Endothelial cell of umbilical vein (primary cell): ENCODE data around the gene B3GALNT1. TPM values are rescaled to one million over a fixed set of nuclear protein-coding genes. Genes with fewer than 3 reads are reported as not detected.

Source experiments
- BruUV-seq: library from RNA; stranded (reverse); fragments of 400-500 nt; replicated peaks from 2 replicates; lab custom pipeline; 2021; lab: Mats Ljungman, UMichigan
- CTCF ChIA-PET: fragments of 300-600, 350-600 bp; sonication (Branson Sonifier 250); formaldehyde crosslinking; loops from one replicate; lab custom pipeline; 2021; ENCODE audit warnings: antibody characterized with exemption, inconsistent platforms; lab: Charles Lee
- POLR2A ChIA-PET: fragments of 300-600, 350-600 bp; sonication (Branson Sonifier 250); formaldehyde crosslinking; loops from one replicate; lab custom pipeline; 2021; ENCODE audit warnings: antibody characterized with exemption, inconsistent platforms; lab: Charles Lee
- DNase-seq: peaks from one replicate; pipeline ENCODE4 v3.0.0-alpha.2; 2011; ENCODE audit warnings: low read depth, low spot score
- FAIRE-seq: peaks from 2 replicates; lab custom pipeline; 2011; peaks lifted over from hg19 to GRCh38; lab: Jason Lieb, UNC
- H2AFZ ChIP-seq: 2 replicates; pipeline ENCODE4 v1.6.0; 2012; ENCODE audit warnings: low read depth, low read length, control low read depth, inconsistent platforms
- H3K27ac ChIP-seq: 2 replicates; pipeline ENCODE4 v1.5.1; 2011; ENCODE audit warnings: low read depth, mild to moderate bottlenecking, control low read depth, low read length, moderate library complexity; ENCODE audit not compliant: insufficient read depth
- H3K27me3 ChIP-seq, 2 experiments: 2 replicates each; pipeline versions ENCODE4 v1.6.0 to v1.6.1; 2011; ENCODE audit warnings: low read length in 2 of 2, mixed read lengths in 1 of 2; ENCODE audit not compliant: control insufficient read depth in 2 of 2, insufficient read depth in 2 of 2
- H3K36me3 ChIP-seq, 2 experiments: 2 replicates in 1 of 2; 3 replicates in 1 of 2; pipeline ENCODE4 v1.5.1; 2011; ENCODE audit warnings: low read length in 2 of 2, mild to moderate bottlenecking in 1 of 2, moderate library complexity in 1 of 2; ENCODE audit not compliant: control insufficient read depth in 2 of 2, insufficient read depth in 2 of 2; ENCODE audit errors: extremely low read depth in 1 of 2
- H3K4me1 ChIP-seq: 3 replicates; pipeline ENCODE4 v1.5.1; 2011; ENCODE audit warnings: mild to moderate bottlenecking, low read length; ENCODE audit not compliant: control insufficient read depth, insufficient read depth; ENCODE audit errors: extremely low read depth
- H3K4me2 ChIP-seq: 2 replicates; pipeline ENCODE4 v1.6.1; 2011; ENCODE audit warnings: low read length, control low read depth, mixed read lengths; ENCODE audit not compliant: insufficient read depth
- H3K4me3 ChIP-seq, 3 experiments: fragments of 200-600 bp in 1 of 3; sonication (generic), shearing (Covaris generic) in 1 of 3; replicated peaks in 1 of 3; 2 replicates each; pipeline ENCODE4 v1.5.1; 2011 to 2016; ENCODE audit warnings: control low read depth in 3 of 3, low read length in 3 of 3, mild to moderate bottlenecking in 2 of 3, inconsistent platforms in 1 of 3, low read depth in 1 of 3, moderate library complexity in 1 of 3; ENCODE audit not compliant: insufficient read depth in 1 of 3
- H3K79me2 ChIP-seq: 2 replicates; pipeline ENCODE4 v1.6.0; 2012; ENCODE audit warnings: low read length, inconsistent platforms; ENCODE audit not compliant: control insufficient read depth, insufficient read depth
- H3K9ac ChIP-seq: replicated peaks from 2 replicates; pipeline ENCODE3; 2011; ENCODE audit warnings: low read length, control low read depth; ENCODE audit not compliant: insufficient read depth; ENCODE audit errors: extremely low read depth
- H3K9me1 ChIP-seq: replicated peaks from 3 replicates; pipeline ENCODE4 v1.6.0; 2011; ENCODE audit warnings: mild to moderate bottlenecking, low read length; ENCODE audit not compliant: control insufficient read depth, insufficient read depth; ENCODE audit errors: extremely low read depth
- H3K9me3 ChIP-seq: replicated peaks from 2 replicates; pipeline ENCODE4 v1.5.1; 2012; ENCODE audit warnings: low read length, inconsistent platforms; ENCODE audit not compliant: control insufficient read depth, insufficient read depth
- H4K20me1 ChIP-seq: replicated peaks from 2 replicates; pipeline ENCODE3; 2011; ENCODE audit warnings: mild to moderate bottlenecking, low read length; ENCODE audit not compliant: control insufficient read depth, insufficient read depth; ENCODE audit errors: extremely low read depth
- CTCF ChIP-seq, 2 donors: IDR thresholded peaks; 1 replicate in 1 of 2; 2 replicates in 1 of 2; pipeline ENCODE4 v1.5.1; 2011; ENCODE audit warnings: low read length in 2 of 2, mild to moderate bottlenecking in 2 of 2, moderate library complexity in 2 of 2, control low read depth in 1 of 2, inconsistent platforms in 1 of 2, low read depth in 1 of 2; ENCODE audit not compliant: insufficient read depth in 1 of 2; ENCODE audit errors: extremely low read depth in 1 of 2
- EZH2 ChIP-seq: IDR thresholded peaks from 2 replicates; pipeline ENCODE4 v1.6.1; 2012; ENCODE audit warnings: borderline replicate concordance, low read depth, mild to moderate bottlenecking, moderate library complexity, low read length, inconsistent platforms; ENCODE audit not compliant: severe bottlenecking
- FOS ChIP-seq: IDR thresholded peaks from 2 replicates; pipeline ENCODE4 v1.6.1; 2011; ENCODE audit warnings: mild to moderate bottlenecking, low read length, moderate library complexity, borderline replicate concordance; ENCODE audit not compliant: insufficient read depth
- GATA2 ChIP-seq: IDR thresholded peaks from 2 replicates; pipeline ENCODE4 v1.7.0; 2011; ENCODE audit warnings: low read depth, mild to moderate bottlenecking, moderate library complexity, mixed read lengths, low read length; ENCODE audit not compliant: insufficient read length, insufficient read depth
- JUN ChIP-seq: IDR thresholded peaks from 2 replicates; pipeline ENCODE4 v1.6.1; 2011; ENCODE audit warnings: borderline replicate concordance, low read depth; ENCODE audit not compliant: insufficient read length, insufficient read depth
- MAX ChIP-seq: IDR thresholded peaks from 2 replicates; pipeline ENCODE4 v1.6.1; 2011; ENCODE audit not compliant: insufficient read depth, insufficient read length
- MYC ChIP-seq: IDR thresholded peaks from one replicate; pipeline ENCODE4 v1.6.1; 2011; ENCODE audit warnings: mild to moderate bottlenecking, low read depth, low read length
- POLR2A ChIP-seq: IDR thresholded peaks from 2 replicates; pipeline ENCODE4 v1.6.1; 2012; ENCODE audit warnings: low read depth, mild to moderate bottlenecking, control low read depth, low read length
- POLR2AphosphoS5 ChIP-seq: IDR thresholded peaks from 2 replicates; pipeline ENCODE4 v1.6.1; 2012; ENCODE audit warnings: low read depth, mild to moderate bottlenecking, control low read depth, low read length, moderate library complexity; ENCODE audit not compliant: insufficient read depth
- dilution Hi-C: fragments of 300-500 bp; cut with MboI; formaldehyde crosslinking; loops from one replicate; pipeline ENCODE4 v1.15.0; 2019; ENCODE audit warnings: low sequenced_read_pairs; ENCODE audit not compliant: extremely low pct_ligation_motif_present
- intact Hi-C: fragments of 100-400 bp; cut with micrococcal nuclease; formaldehyde crosslinking; loops from one replicate; pipeline ENCODE4 v1.10.0; 2022
- polyA plus RNA-seq, 4 experiments: library from polyadenylated mRNA; depleted of rRNA in 3 of 4; stranded (reverse) in 3 of 4; unstranded in 1 of 4; fragments of >200 nt; gene quantifications; 2 replicates each; pipeline versions ENCODE4 v1.2.1 to v1.2.3, GENCODE V29; 2011 to 2012; ENCODE audit warnings: missing spikeins in 1 of 4
- total RNA-seq: library from RNA; stranded (reverse); gene quantifications from 2 replicates; pipeline ENCODE4 v1.2.3, GENCODE V29; 2021

B3GALNT1 gene
- total and polyA plus RNA-seq, 2 donors (not counting 3 experiments of a cell fraction or from before 2014, with no cell fraction given), result 19.4 to 29.4 TPM

GRCh38 chr3:161064413-161064812 is 40.7 kb downstream of the B3GALNT1 start:
- FAIRE-seq, result no peak
- POLR2A ChIA-PET, result no interaction called here
- H4K20me1 ChIP-seq, result no peaks in the 10 kb centered on the region
- dilution Hi-C loops, result no loop called here
- H2AFZ ChIP-seq, result no peak overlapping the region
- DNase-seq, result no peak
- TF ChIP-seq POLR2AphosphoS5 (no peak), MYC (no peak), MAX (no peak), CTCF (IDR thresholded peaks at IDR 0.05; ENCODE audit: extremely low read depth in 1 of 2, insufficient read depth in 1 of 2, low read depth in 1 of 2, low read length in 2 of 2) (no peak), POLR2A (no peak), JUN (no peak), GATA2 (no peak), FOS (no peak), EZH2 (no peak)
- no peaks in the 10 kb centered on the region for H3K36me3 ChIP-seq
- no peak overlapping the region for H3K27ac ChIP-seq
- no peak overlapping the region for H3K4me3 ChIP-seq
- H3K9me1 ChIP-seq, result no peaks in the 10 kb centered on the region
- H3K9me3 ChIP-seq, result no peaks in the 10 kb centered on the region
- peaks cover 9% of the 10 kb centered on the region for H3K4me1 ChIP-seq
- no TSS peak for BruUV-seq
- no peak overlapping the region for H3K4me2 ChIP-seq
- no peaks in the 10 kb centered on the region for H3K27me3 ChIP-seq
- intact Hi-C loops, result no loop called here
- CTCF ChIA-PET, result interaction anchor here (1.1 kb wide), 1 partner anchor 8 kb away, joined by 3 read pairs; no protein-coding TSS in a partner anchor
- H3K9ac ChIP-seq, result no peak overlapping the region
- no peaks in the 10 kb centered on the region for H3K79me2 ChIP-seq
